Activated CD4-positive, alpha-beta T cell treated with anti-CD3 and anti-CD28 coated beads, Interleukin-2, amount 10 ng/mL, durations not matched to agents 7 days and 5 days (primary cell): ENCODE data around the gene SLC27A1. TPM values are rescaled to one million over a fixed set of nuclear protein-coding genes. Genes with fewer than 3 reads are reported as not detected.

ENCODE experiments used
- CTCF ChIA-PET: fragments of 350-600 bp; sonication (Branson Sonifier 250); formaldehyde crosslinking; loops from one replicate; lab custom pipeline; 2021; ENCODE audit warnings: antibody characterized with exemption; lab: Charles Lee
- POLR2A ChIA-PET: fragments of 350-600 bp; sonication (Branson Sonifier 250); formaldehyde crosslinking; loops from one replicate; lab custom pipeline; 2021; ENCODE audit warnings: antibody characterized with exemption; lab: Charles Lee
- DNase-seq: peaks from one replicate; pipeline ENCODE4 v3.0.0-alpha.2; 2020
- H3K27ac Mint-ChIP-seq: one replicate; pipeline ENCODE4 v1.8.0; 2021; ENCODE audit warnings: mild to moderate bottlenecking, moderate library complexity, mixed read lengths
- H3K27me3 Mint-ChIP-seq: one replicate; pipeline ENCODE4 v1.8.0; 2021; ENCODE audit warnings: mixed read lengths
- H3K36me3 Mint-ChIP-seq: one replicate; pipeline ENCODE4 v1.8.0; 2021; ENCODE audit warnings: low read depth, mixed read lengths
- H3K4me1 Mint-ChIP-seq: one replicate; pipeline ENCODE4 v1.8.0; 2021; ENCODE audit warnings: mixed read lengths
- H3K4me3 Mint-ChIP-seq: one replicate; pipeline ENCODE4 v1.8.0; 2021; ENCODE audit warnings: mild to moderate bottlenecking, moderate library complexity, mixed read lengths
- H3K9me3 Mint-ChIP-seq: one replicate; pipeline ENCODE4 v1.8.0; 2021; ENCODE audit warnings: mixed read lengths
- total RNA-seq, 2 experiments: library from RNA; stranded (reverse); gene quantifications; one replicate each; pipeline ENCODE4 v1.2.3, GENCODE V29; 2021

The SLC27A1 gene
- total RNA-seq, 2 experiments from 2014 or later = 2.1 to 2.8 TPM

DNA sequence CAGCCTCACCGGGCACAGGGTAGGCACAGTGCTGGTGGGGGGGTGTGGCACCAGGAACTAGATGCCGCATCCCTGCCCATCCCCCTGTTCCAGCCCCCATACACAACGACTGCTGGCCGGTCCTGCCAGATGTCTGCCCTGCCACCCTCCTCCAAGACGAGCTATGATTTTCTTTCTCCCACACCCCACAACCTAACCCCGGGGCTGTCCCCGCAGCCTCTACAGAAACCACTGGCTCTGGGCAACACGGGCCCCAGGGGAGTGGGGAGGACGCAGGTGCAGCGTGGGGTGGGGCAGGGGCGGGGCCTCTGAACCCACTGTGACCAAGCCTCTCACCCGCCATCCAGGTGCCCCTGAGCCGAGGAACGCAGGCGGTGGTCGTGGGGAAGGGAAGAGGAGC, 56.6 kb downstream of the SLC27A1 start:
- ChIA-PET POLR2A (interaction anchor here (0.5 kb wide), 1 partner anchor 148 kb away, joined by 4 read pairs; no protein-coding TSS in a partner anchor), CTCF (interaction anchor here (0.6 kb wide), 1 partner anchor 23 kb away, joined by 3 read pairs; no protein-coding TSS in a partner anchor)
- peaks cover 39% of the 10 kb centered on the region for H3K4me1 Mint-ChIP-seq

DNA sequence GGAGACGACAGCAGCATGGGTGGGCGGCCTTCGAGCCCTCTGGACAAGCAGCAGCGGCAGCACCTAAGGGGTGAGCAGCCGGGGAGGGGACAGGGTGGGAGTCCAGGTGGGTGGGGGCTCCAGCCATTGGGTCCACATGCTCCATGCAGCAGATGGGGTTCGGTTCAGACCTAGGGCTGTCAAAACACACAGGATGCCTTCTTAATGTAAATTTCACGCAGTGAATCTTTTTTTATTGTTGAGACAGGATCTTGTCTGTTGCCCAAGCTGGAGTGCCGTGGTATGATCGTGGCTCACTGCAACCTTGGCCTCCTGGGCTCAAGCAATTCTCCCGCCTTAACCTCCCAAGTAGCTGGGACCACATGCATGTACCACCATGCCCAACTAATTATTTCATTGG, 57.0 kb downstream of the SLC27A1 start:
- H3K36me3 Mint-ChIP-seq = peaks cover 9% of the 10 kb centered on the region
- H3K27ac Mint-ChIP-seq = no peak overlapping the region
- no peaks in the 10 kb centered on the region for H3K27me3 Mint-ChIP-seq
- POLR2A ChIA-PET = no interaction called here
- CTCF ChIA-PET = interaction anchor here (2.8 kb wide), 1 partner anchor 8 kb away, joined by 12 read pairs; no protein-coding TSS in a partner anchor
- H3K9me3 Mint-ChIP-seq = peaks cover 12% of the 10 kb centered on the region
- no peak overlapping the region for H3K4me3 Mint-ChIP-seq
- no peak for DNase-seq
- H3K4me1 Mint-ChIP-seq = peaks cover 37% of the 10 kb centered on the region

More for the DNA sequence above, 56.6 kb downstream of the SLC27A1 start:
- Mint-ChIP-seq H3K27ac (no peak overlapping the region), H3K27me3 (no peaks in the 10 kb centered on the region), H3K4me3 (no peak overlapping the region), H3K36me3 (peaks cover 9% of the 10 kb centered on the region), H3K9me3 (peaks cover 12% of the 10 kb centered on the region)
- no peak for DNase-seq

DNA sequence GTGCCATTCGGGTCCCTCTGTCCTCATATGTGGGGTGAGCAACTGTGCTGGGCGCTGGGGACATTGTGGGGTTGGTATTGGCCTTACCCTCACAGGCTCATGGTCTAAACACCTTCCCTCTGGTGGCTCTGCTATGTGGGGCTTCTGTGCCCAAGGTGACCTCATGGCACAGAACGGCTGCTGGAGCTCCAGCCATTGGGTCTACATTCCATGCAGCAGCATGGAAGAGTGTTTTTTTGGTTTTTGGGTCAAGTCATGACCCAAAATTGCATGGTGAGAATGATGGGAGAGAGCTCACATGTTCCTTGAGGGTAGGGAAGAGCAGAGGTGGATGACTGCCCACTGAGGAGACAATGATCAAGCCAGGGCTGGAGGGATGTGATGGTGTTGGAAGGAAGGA, 58.3 kb downstream of the SLC27A1 start:
- Mint-ChIP-seq H3K27ac (no peak overlapping the region), H3K4me3 (no peak overlapping the region), H3K4me1 (peaks cover 24% of the 10 kb centered on the region), H3K27me3 (no peaks in the 10 kb centered on the region), H3K9me3 (peaks cover 12% of the 10 kb centered on the region), H3K36me3 (peaks cover 3% of the 10 kb centered on the region)
- DNase-seq = no peak
- ChIA-PET POLR2A (no interaction called here), CTCF (interaction anchor here (0.9 to 2.8 kb wide), 3 partner anchors 9 to 32 kb away, joined by 4 to 12 read pairs (median 11); partner anchors contain the start of gene PGLS)

GRCh38 chr19:17529239-17530158, 59.2 kb downstream of the SLC27A1 start:
- CTCF ChIA-PET = interaction anchor here (0.6 to 2.8 kb wide), 9 partner anchors 10 to 1606 kb away, joined by 3 to 12 read pairs (median 3); no protein-coding TSS in a partner anchor
- Mint-ChIP-seq H3K27ac (no peak overlapping the region), H3K36me3 (peaks cover 3% of the 10 kb centered on the region), H3K4me3 (no peak overlapping the region), H3K9me3 (peaks cover 11% of the 10 kb centered on the region), H3K4me1 (peaks cover 17% of the 10 kb centered on the region), H3K27me3 (no peaks in the 10 kb centered on the region)
- no peak for DNase-seq
- POLR2A ChIA-PET = interaction anchor here (0.9 kb wide), 1 partner anchor 18 kb away, joined by 4 read pairs; the partner anchor contains the start of gene PGLS

GRCh38 chr19:17530586-17530985, 60.3 kb downstream of the SLC27A1 start:
- ChIA-PET POLR2A (no interaction called here), CTCF (interaction anchor here (0.6 to 2.7 kb wide), 4 partner anchors 32 to 1605 kb away, joined by 3 to 11 read pairs (median 4); no protein-coding TSS in a partner anchor)
- H3K9me3 Mint-ChIP-seq = peaks cover 8% of the 10 kb centered on the region
- no peak for DNase-seq
- no peaks in the 10 kb centered on the region for H3K36me3 Mint-ChIP-seq
- H3K4me3 Mint-ChIP-seq = no peak overlapping the region
- H3K4me1 Mint-ChIP-seq = peaks cover 9% of the 10 kb centered on the region
- H3K27me3 Mint-ChIP-seq = no peaks in the 10 kb centered on the region
- H3K27ac Mint-ChIP-seq = no peak overlapping the region

DNA sequence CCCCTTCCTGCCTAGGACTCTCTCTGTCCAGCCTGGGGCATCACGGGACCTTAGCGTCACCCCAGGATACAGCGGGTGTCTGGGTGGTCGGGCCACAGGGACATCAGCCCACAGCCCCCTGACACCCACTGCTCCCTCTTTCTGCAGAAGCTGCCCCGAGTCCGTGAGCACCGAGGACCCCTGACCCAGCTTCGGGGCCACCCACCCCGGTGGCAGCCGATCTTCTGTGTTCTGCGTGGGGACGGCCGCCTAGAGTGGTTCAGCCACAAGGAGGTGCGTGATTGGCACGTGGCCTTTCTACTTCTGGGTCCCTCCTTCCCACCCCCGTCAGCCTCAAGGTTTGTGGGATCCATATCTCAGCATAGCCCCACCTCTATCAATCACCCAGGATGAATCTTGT, 61.8 kb downstream of the SLC27A1 start:
- Mint-ChIP-seq H3K4me1 (no peaks in the 10 kb centered on the region), H3K27me3 (no peaks in the 10 kb centered on the region), H3K9me3 (peaks cover 8% of the 10 kb centered on the region), H3K4me3 (no peak overlapping the region), H3K36me3 (no peaks in the 10 kb centered on the region), H3K27ac (no peak overlapping the region)
- DNase-seq = no peak
- CTCF ChIA-PET = interaction anchor here (1.1 to 1.5 kb wide), 2 partner anchors 9 to 74 kb away, joined by 3 to 5 read pairs; no protein-coding TSS in a partner anchor
- POLR2A ChIA-PET = no interaction called here

- H3K27me3 Mint-ChIP-seq = no peaks in the 10 kb centered on the region
- no peak overlapping the region for H3K4me3 Mint-ChIP-seq
- ChIA-PET CTCF (interaction anchor here (0.7 to 1.5 kb wide), 3 partner anchors 10 to 73 kb away, joined by 3 to 5 read pairs (median 3); no protein-coding TSS in a partner anchor), POLR2A (no interaction called here)
- no peak overlapping the region for H3K27ac Mint-ChIP-seq
- no peak for DNase-seq
- no peaks in the 10 kb centered on the region for H3K4me1 Mint-ChIP-seq
- no peaks in the 10 kb centered on the region for H3K36me3 Mint-ChIP-seq
- peaks cover 8% of the 10 kb centered on the region for H3K9me3 Mint-ChIP-seq
Observed at GRCh38 chr19:17532557-17532956, 62.2 kb downstream of the SLC27A1 start.

DNA sequence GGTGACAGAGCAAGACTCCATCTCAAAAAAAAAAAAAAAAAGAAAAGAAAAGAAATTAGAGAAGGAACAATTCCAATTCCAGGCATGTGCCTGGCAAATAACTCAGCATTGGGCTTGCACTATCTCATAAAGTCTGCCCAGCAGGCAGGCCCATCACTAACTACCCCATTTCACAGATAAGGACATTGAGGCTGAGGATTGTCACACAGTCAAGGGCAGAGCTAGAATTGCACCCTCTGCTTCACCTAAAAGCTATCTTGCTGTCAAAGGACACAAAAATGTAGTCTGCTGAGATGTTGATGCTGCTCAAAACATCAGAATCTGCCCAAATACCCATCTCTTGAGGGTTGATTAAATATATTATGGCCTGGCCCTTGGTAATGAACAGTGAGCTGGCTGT, 64.4 kb downstream of the SLC27A1 start:
- Mint-ChIP-seq H3K27ac (no peak overlapping the region), H3K36me3 (no peaks in the 10 kb centered on the region), H3K27me3 (peaks cover 13% of the 10 kb centered on the region), H3K9me3 (no peaks in the 10 kb centered on the region), H3K4me1 (peaks cover 13% of the 10 kb centered on the region), H3K4me3 (no peak overlapping the region)
- ChIA-PET POLR2A (no interaction called here), CTCF (interaction anchor here (0.6 to 1.5 kb wide), 3 partner anchors 9 to 39 kb away, joined by 3 to 5 read pairs (median 4); no protein-coding TSS in a partner anchor)
- no peak for DNase-seq

DNA sequence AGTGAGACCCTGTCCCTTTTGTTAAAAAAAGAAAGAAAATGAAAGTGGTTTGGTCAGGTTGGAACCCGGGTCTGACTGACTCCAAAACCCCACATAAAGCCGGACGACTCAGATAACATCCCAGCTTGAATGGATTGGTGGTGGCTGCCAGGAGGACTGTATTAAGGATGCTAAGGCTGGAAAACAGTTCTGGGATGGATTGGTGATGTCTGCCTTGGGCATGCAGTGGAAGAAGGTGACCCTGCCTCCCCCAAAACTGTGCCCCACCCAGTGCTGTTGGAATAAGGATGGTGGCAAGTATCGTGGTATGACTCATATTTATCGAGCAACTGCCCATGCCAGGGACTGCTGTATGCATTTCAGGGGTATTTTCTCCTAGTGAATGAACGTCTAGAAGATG, 66.6 kb downstream of the SLC27A1 start:
- Mint-ChIP-seq H3K27ac (no peak overlapping the region), H3K36me3 (no peaks in the 10 kb centered on the region), H3K9me3 (no peaks in the 10 kb centered on the region), H3K27me3 (peaks cover 13% of the 10 kb centered on the region), H3K4me3 (no peak overlapping the region), H3K4me1 (peaks cover 14% of the 10 kb centered on the region)
- no peak for DNase-seq
- POLR2A ChIA-PET = no interaction called here
- CTCF ChIA-PET = interaction anchor here (0.6 to 1.0 kb wide), 2 partner anchors 14 to 791 kb away, joined by 3 read pairs; no protein-coding TSS in a partner anchor

DNA sequence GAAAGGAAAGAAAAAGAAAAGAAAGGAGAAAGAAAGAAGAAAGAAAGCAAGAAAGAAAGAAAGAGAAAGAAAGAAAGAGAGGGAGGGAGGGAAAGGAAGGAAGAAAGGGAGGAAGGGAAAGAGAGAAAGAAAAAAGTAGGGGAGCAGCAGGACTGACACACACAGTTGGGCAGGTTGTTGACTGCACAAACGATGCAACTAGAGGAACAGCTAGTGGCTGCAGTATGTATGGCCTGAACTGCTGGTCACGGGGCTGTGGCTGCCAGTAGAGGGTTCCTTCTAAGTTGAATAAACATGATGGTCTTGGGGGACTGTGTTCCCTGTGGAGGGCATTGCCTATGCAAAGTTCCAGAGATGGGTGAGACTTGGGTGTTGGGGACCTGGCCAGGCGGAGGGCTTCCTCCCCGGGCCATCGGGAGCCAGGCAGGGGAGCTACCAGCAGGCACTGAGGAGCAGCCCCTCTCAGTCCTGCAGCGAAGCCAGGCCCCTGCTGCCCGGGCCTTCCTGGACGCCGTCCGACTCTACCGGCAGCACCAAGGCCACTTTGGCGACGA, 68.4 kb downstream of the SLC27A1 start:
- H3K4me3 Mint-ChIP-seq = peak overlapping the region; percentile 33
- H3K9me3 Mint-ChIP-seq = no peaks in the 10 kb centered on the region
- H3K27ac Mint-ChIP-seq = peak overlapping the region; percentile 72
- peaks cover 14% of the 10 kb centered on the region for H3K4me1 Mint-ChIP-seq
- H3K27me3 Mint-ChIP-seq = peaks cover 13% of the 10 kb centered on the region
- POLR2A ChIA-PET = no interaction called here
- CTCF ChIA-PET = interaction anchor here (0.7 to 1.3 kb wide), 6 partner anchors 14 to 155 kb away, joined by 3 to 8 read pairs (median 3); no protein-coding TSS in a partner anchor
- H3K36me3 Mint-ChIP-seq = no peaks in the 10 kb centered on the region
- no peak for DNase-seq

- POLR2A ChIA-PET = no interaction called here
Observed at GRCh38 chr19:17539238-17540117, 69.2 kb downstream of the SLC27A1 start.

More at GRCh38 chr19:17539238-17540117, 69.2 kb downstream of the SLC27A1 start:
- Mint-ChIP-seq H3K9me3 (no peaks in the 10 kb centered on the region), H3K4me1 (peaks cover 14% of the 10 kb centered on the region), H3K36me3 (no peaks in the 10 kb centered on the region), H3K27ac (peak overlapping the region; percentile 76), H3K27me3 (peaks cover 13% of the 10 kb centered on the region), H3K4me3 (peak overlapping the region; percentile 76)
- peak; percentile 97 for DNase-seq
- CTCF ChIA-PET = interaction anchor here (0.8 to 1.3 kb wide), 2 partner anchors 43 to 67 kb away, joined by 3 to 8 read pairs; no protein-coding TSS in a partner anchor
